ENCODE results near the gene PDGFRB.

Gene PDGFRB

DNA sequence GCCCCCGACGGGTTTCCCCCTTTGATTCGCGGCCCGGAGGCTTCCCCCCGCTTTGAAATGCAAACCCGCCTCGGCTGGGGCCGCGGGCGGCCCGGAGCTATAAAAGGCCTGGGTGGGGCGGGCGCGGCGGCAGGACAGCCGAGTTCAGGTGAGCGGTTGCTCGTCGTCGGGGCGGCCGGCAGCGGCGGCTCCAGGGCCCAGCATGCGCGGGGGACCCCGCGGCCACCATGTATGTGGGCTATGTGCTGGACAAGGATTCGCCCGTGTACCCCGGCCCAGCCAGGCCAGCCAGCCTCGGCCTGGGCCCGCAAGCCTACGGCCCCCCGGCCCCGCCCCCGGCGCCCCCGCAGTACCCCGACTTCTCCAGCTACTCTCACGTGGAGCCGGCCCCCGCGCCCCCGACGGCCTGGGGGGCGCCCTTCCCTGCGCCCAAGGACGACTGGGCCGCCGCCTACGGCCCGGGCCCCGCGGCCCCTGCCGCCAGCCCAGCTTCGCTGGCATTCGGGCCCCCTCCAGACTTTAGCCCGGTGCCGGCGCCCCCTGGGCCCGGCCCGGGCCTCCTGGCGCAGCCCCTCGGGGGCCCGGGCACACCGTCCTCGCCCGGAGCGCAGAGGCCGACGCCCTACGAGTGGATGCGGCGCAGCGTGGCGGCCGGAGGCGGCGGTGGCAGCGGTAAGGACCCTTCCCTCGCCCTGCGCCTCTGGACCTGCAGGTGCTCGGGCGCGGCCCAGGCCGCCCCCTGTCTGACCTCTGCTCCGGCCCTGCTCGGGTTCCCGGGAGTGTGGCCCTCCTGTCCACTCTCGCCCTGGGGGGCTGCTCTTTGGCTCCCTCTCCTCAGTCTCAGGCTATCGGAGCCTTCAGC is 11.2 kb upstream of the PDGFRB start, which contains the start of gene CDX1:
Gene CDX1 (plus strand): TSS at position 129 of the 862 bp plus-strand sequence. CDS start 99 bp downstream, at position 228.
- H3K4ac ChIP-seq (ENCODE audit: low read length): no peak within 1 kb of the TSS
- H3K14ac ChIP-seq (ENCODE audit: low read length): no peak within 1 kb of the TSS
- peak within 1 kb of the TSS; percentile 10 for H2AK5ac ChIP-seq (ENCODE audit: low read depth, low read length)
- H2BK12ac ChIP-seq (ENCODE audit: low read length): no peak within 1 kb of the TSS
- H2AFZ ChIP-seq (ENCODE audit: low read length): no peak within 1 kb of the TSS
- no peak for DNase-seq (ENCODE audit: low spot score)
- H3K4me3 ChIP-seq (ENCODE audit: low read length in 2 of 2): no peak within 1 kb of the TSS
- H2BK5ac ChIP-seq (ENCODE audit: low read length): peak within 1 kb of the TSS; percentile 13
- H3K79me1 ChIP-seq (ENCODE audit: low read depth, low read length): no peaks in the 10 kb centered on the region
- H3K27me3 ChIP-seq (ENCODE audit: control insufficient read depth in 3 of 3, insufficient read depth in 3 of 3, low read depth in 1 of 3, low read length in 3 of 3): peaks cover 9 to 46% (median 28%) of the 10 kb centered on the region in 3 experiments
- no peak within 1 kb of the TSS for H4K8ac ChIP-seq (ENCODE audit: low read depth, low read length)
- H3K4me1 ChIP-seq (ENCODE audit: control insufficient read depth in 2 of 2, insufficient read depth in 1 of 2, low read depth in 1 of 2, low read length in 2 of 2): peaks cover 7 to 11% of the 10 kb centered on the region in 2 donors
- H4K91ac ChIP-seq (ENCODE audit: low read depth, low read length, poor library complexity): no peak within 1 kb of the TSS
- WGBS, 2 donors (ENCODE audit: extremely low coverage in 2 of 2, insufficient read length in 2 of 2, insufficient replicate concordance in 1 of 2): no CpG with 5 or more reads among the region's 93 CpGs
- peak within 1 kb of the TSS; percentile 62 for H3K18ac ChIP-seq (ENCODE audit: low read length)
- H3K4me2 ChIP-seq (ENCODE audit: insufficient read depth, low read length, poor library complexity, severe bottlenecking): peak within 1 kb of the TSS; percentile 45
- no peaks in the 10 kb centered on the region for H3K9me3 ChIP-seq (replicated peaks in 1 of 2; ENCODE audit: control insufficient read depth in 2 of 2, insufficient read depth in 1 of 2, low read depth in 1 of 2, low read length in 2 of 2)
- H2BK15ac ChIP-seq (ENCODE audit: low read length): peak within 1 kb of the TSS; percentile 51
- no peaks in the 10 kb centered on the region for H3K36me3 ChIP-seq (replicated peaks in 1 of 2; ENCODE audit: control insufficient read depth in 2 of 2, insufficient read depth in 2 of 2, low read length in 2 of 2)
- no peak within 1 kb of the TSS for H3K27ac ChIP-seq (replicated peaks; ENCODE audit: low read length)
- no peak within 1 kb of the TSS for H2BK120ac ChIP-seq (ENCODE audit: low read depth, low read length)
- H3K9ac ChIP-seq (ENCODE audit: low read depth, low read length, poor library complexity): no peak within 1 kb of the TSS
- no peak within 1 kb of the TSS for H3K23ac ChIP-seq (ENCODE audit: low read depth, low read length, poor library complexity)

DNA sequence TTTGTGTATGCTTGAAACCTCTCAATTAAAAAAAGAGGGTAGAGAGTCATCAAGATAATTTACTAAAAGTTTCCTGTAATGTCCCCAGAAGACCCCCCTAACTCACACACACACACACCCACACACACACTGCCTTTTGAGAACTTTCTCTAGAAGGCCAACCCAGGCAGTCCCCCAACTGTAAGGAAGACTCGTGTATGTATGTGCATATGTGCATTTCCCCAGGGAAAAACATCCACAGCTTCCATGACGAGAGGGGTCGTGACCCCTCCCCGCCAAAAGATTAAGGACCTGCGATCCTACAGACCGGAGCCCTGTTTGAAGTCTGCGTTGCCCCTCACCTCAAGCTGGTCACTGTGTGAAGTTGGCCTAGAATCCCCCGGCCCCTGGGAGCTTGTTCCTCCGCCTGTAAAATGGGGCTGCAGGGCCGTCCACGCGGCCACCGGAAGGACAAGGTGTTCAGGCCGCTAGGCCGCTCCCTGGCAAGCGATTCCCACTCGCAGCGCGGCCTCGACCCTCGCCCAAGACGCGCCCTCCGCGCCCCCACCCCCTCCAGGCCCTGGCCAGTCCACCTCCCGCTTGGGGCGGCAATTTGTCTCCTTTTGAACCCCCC is 10.5 kb upstream of the PDGFRB start:
- Histone ChIP-seq H2AFZ (ENCODE audit: low read length) (no peak overlapping the region), H3K79me1 (ENCODE audit: low read depth, low read length) (no peaks in the 10 kb centered on the region), H3K4ac (ENCODE audit: low read length) (no peak overlapping the region), H3K27me3 (ENCODE audit: control insufficient read depth in 3 of 3, insufficient read depth in 3 of 3, low read depth in 1 of 3, low read length in 3 of 3) (peaks cover 9 to 46% (median 28%) of the 10 kb centered on the region in 3 experiments), H3K36me3 (replicated peaks in 1 of 2; ENCODE audit: control insufficient read depth in 2 of 2, insufficient read depth in 2 of 2, low read length in 2 of 2) (no peaks in the 10 kb centered on the region), H3K9me3 (replicated peaks in 1 of 2; ENCODE audit: control insufficient read depth in 2 of 2, insufficient read depth in 1 of 2, low read depth in 1 of 2, low read length in 2 of 2) (no peaks in the 10 kb centered on the region), H3K4me2 (ENCODE audit: insufficient read depth, low read length, poor library complexity, severe bottlenecking) (peak overlapping the region; percentile 45), H2BK5ac (ENCODE audit: low read length) (peak overlapping the region; percentile 13), H4K8ac (ENCODE audit: low read depth, low read length) (no peak overlapping the region), H2AK5ac (ENCODE audit: low read depth, low read length) (peak overlapping the region; percentile 10), H2BK15ac (ENCODE audit: low read length) (no peak overlapping the region), H3K18ac (ENCODE audit: low read length) (peak overlapping the region; percentile 30), H2BK12ac (ENCODE audit: low read length) (no peak overlapping the region), H3K4me1 (ENCODE audit: control insufficient read depth in 2 of 2, insufficient read depth in 1 of 2, low read depth in 1 of 2, low read length in 2 of 2) (peaks cover 10 to 14% of the 10 kb centered on the region in 2 donors), H3K23ac (ENCODE audit: low read depth, low read length, poor library complexity) (no peak overlapping the region), H3K14ac (ENCODE audit: low read length) (no peak overlapping the region), H3K9ac (ENCODE audit: low read depth, low read length, poor library complexity) (no peak overlapping the region), H2BK120ac (ENCODE audit: low read depth, low read length) (no peak overlapping the region), H4K91ac (ENCODE audit: low read depth, low read length, poor library complexity) (no peak overlapping the region), H3K27ac (replicated peaks; ENCODE audit: low read length) (no peak overlapping the region), H3K4me3 (ENCODE audit: low read length in 2 of 2) (no peak overlapping the region)
- no CpG with 5 or more reads among the region's 27 CpGs for WGBS, 2 donors (ENCODE audit: extremely low coverage in 2 of 2, insufficient read length in 2 of 2, insufficient replicate concordance in 1 of 2)
- no peak for DNase-seq (ENCODE audit: low spot score)

DNA sequence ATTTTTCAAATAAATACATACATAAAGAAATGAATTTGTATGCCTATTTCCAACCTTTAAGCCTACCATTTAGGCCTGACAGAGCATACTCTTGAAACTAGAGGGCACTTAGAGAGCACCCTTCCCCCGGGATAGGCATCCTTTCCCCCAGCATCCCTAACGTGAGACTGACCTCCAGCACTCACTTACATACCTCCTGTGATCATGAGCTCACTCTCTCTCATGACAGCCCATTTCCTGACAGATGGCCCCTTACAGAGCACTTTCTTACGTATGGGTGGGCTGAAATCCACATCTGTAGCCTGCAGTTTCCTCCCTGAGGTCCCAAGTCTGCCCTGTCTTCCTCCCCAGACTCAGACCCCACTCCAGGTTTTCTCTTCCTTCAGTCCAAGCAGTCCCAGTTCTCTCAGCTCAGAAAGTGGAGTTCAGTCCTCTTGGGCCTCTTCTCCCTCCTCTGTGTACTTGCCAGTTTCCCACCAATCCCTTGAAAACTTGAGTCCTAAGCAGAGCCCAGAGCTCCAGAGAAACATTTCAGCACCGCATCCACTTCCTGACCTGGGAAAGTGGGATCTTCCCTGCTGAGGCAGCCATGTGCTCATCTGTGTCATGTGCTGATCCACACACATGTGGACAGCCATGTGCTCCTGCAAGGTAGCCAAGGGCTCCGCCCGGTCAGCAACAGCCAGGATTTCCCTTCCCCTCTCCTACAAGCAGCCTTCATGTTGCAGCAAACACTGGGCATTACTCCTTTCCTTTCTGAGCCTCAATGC is 8.8 kb upstream of the PDGFRB start:
- H2BK5ac ChIP-seq (ENCODE audit: low read length): no peak overlapping the region
- no peak overlapping the region for H3K14ac ChIP-seq (ENCODE audit: low read length)
- no peak overlapping the region for H4K8ac ChIP-seq (ENCODE audit: low read depth, low read length)
- H3K9ac ChIP-seq (ENCODE audit: low read depth, low read length, poor library complexity): no peak overlapping the region
- peak overlapping the region; percentile 47 for H2BK12ac ChIP-seq (ENCODE audit: low read length)
- no peak overlapping the region for H3K4me2 ChIP-seq (ENCODE audit: insufficient read depth, low read length, poor library complexity, severe bottlenecking)
- no peaks in the 10 kb centered on the region for H3K36me3 ChIP-seq (replicated peaks in 1 of 2; ENCODE audit: control insufficient read depth in 2 of 2, insufficient read depth in 2 of 2, low read length in 2 of 2)
- peak overlapping the region; percentile 49 for H2AFZ ChIP-seq (ENCODE audit: low read length)
- H2AK5ac ChIP-seq (ENCODE audit: low read depth, low read length): no peak overlapping the region
- H3K79me1 ChIP-seq (ENCODE audit: low read depth, low read length): no peaks in the 10 kb centered on the region
- no peaks in the 10 kb centered on the region for H3K9me3 ChIP-seq (replicated peaks in 1 of 2; ENCODE audit: control insufficient read depth in 2 of 2, insufficient read depth in 1 of 2, low read depth in 1 of 2, low read length in 2 of 2)
- no peak overlapping the region for H3K27ac ChIP-seq (replicated peaks; ENCODE audit: low read length)
- peaks cover 14% of the 10 kb centered on the region in 2 donors for H3K4me1 ChIP-seq (ENCODE audit: control insufficient read depth in 2 of 2, insufficient read depth in 1 of 2, low read depth in 1 of 2, low read length in 2 of 2)
- H3K4ac ChIP-seq (ENCODE audit: low read length): no peak overlapping the region
- H2BK120ac ChIP-seq (ENCODE audit: low read depth, low read length): no peak overlapping the region
- H3K23ac ChIP-seq (ENCODE audit: low read depth, low read length, poor library complexity): no peak overlapping the region
- no peak overlapping the region for H2BK15ac ChIP-seq (ENCODE audit: low read length)
- no peak overlapping the region for H4K91ac ChIP-seq (ENCODE audit: low read depth, low read length, poor library complexity)
- no peak for DNase-seq (ENCODE audit: low spot score)
- no peak overlapping the region for H3K18ac ChIP-seq (ENCODE audit: low read length)
- peaks cover 9 to 37% (median 13%) of the 10 kb centered on the region in 3 experiments for H3K27me3 ChIP-seq (ENCODE audit: control insufficient read depth in 3 of 3, insufficient read depth in 3 of 3, low read depth in 1 of 3, low read length in 3 of 3)
- no CpG with 5 or more reads among the region's 6 CpGs for WGBS, 2 donors (ENCODE audit: extremely low coverage in 2 of 2, insufficient read length in 2 of 2, insufficient replicate concordance in 1 of 2)
- H3K4me3 ChIP-seq (ENCODE audit: low read length in 2 of 2): no peak overlapping the region

Measured in neuronal stem cell (in vitro differentiated cells).